Liver (tissue), 9 donors: ENCODE results near the gene ZNF880. TPM values are rescaled to one million over a fixed set of nuclear protein-coding genes. Genes with fewer than 3 reads are reported as not detected.
A peak's percentile ranks its signal among the peaks of the same experiment; 100 is the strongest.
"Not testable (repeated sequence)": the region's sequence is repeated elsewhere in the genome, so short reads cannot be mapped to it uniquely, and the experiment has no call there.

ENCODE experiments used
- DNase-seq: peaks from one replicate; pipeline ENCODE4 v3.0.0-alpha.2; 2017; ENCODE audit warnings: low spot score
- H3K27ac ChIP-seq, 2 donors: one replicate each; pipeline ENCODE4 v1.7.0; 2013; ENCODE audit warnings: inconsistent platforms in 2 of 2, low read length in 2 of 2, control low read depth in 1 of 2, low read depth in 1 of 2, mild to moderate bottlenecking in 1 of 2
- H3K27me3 ChIP-seq, 4 donors: one replicate each; pipeline versions ENCODE4 v1.6.1 to v1.7.0; 2013; ENCODE audit warnings: low read length in 3 of 4, inconsistent platforms in 1 of 4, mild to moderate bottlenecking in 1 of 4, moderate library complexity in 1 of 4; ENCODE audit not compliant: control insufficient read depth in 4 of 4, insufficient read depth in 4 of 4
- H3K36me3 ChIP-seq, 4 donors: one replicate each; pipeline versions ENCODE4 v1.6.1 to v1.7.0; 2013; ENCODE audit warnings: low read length in 3 of 4, mild to moderate bottlenecking in 3 of 4, low read depth in 1 of 4, moderate library complexity in 1 of 4; ENCODE audit not compliant: control insufficient read depth in 4 of 4, insufficient read depth in 3 of 4
- H3K4me1 ChIP-seq, 4 donors: one replicate each; pipeline versions ENCODE4 v1.6.1 to v1.7.0; 2013; ENCODE audit warnings: low read length in 3 of 4, mild to moderate bottlenecking in 3 of 4, moderate library complexity in 1 of 4; ENCODE audit not compliant: control insufficient read depth in 4 of 4, insufficient read depth in 4 of 4
- H3K4me3 ChIP-seq, 3 donors: one replicate each; pipeline versions ENCODE4 v1.6.1 to v1.7.0; 2013; ENCODE audit warnings: low read length in 3 of 3, control low read depth in 1 of 3, low read depth in 1 of 3, mild to moderate bottlenecking in 1 of 3
- H3K9ac ChIP-seq, 2 donors: one replicate each; pipeline ENCODE4 v1.7.0; 2013; ENCODE audit warnings: low read length in 2 of 2, mild to moderate bottlenecking in 2 of 2, moderate library complexity in 2 of 2, control low read depth in 1 of 2, low read depth in 1 of 2
- H3K9me3 ChIP-seq, 4 donors: one replicate each; pipeline versions ENCODE4 v1.6.1 to v1.7.0; 2013; ENCODE audit warnings: low read length in 3 of 4; ENCODE audit not compliant: control insufficient read depth in 4 of 4
- ATF3 ChIP-seq: IDR thresholded peaks from 2 replicates; pipeline ENCODE4 v1.6.1; 2016; ENCODE audit warnings: antibody characterized with exemption
- CTCF ChIP-seq: fragments of 150-350 bp; IDR thresholded peaks from 2 replicates; pipeline ENCODE4 v1.5.1; 2017; ENCODE audit warnings: improper control_type of control experiment, low read depth, low read length; ENCODE audit not compliant: missing input control
- HNF4G ChIP-seq: IDR thresholded peaks from 2 replicates; pipeline ENCODE4 v1.6.1; 2016; ENCODE audit warnings: antibody characterized with exemption
- JUND ChIP-seq, 2 donors: IDR thresholded peaks; 2 replicates each; pipeline ENCODE4 v1.6.1; 2016; ENCODE audit warnings: antibody characterized with exemption in 2 of 2
- MAX ChIP-seq: IDR thresholded peaks from 2 replicates; pipeline ENCODE4 v1.6.1; 2016; ENCODE audit warnings: antibody characterized with exemption
- NR2F2 ChIP-seq: IDR thresholded peaks from 2 replicates; pipeline ENCODE4 v1.6.1; 2016; ENCODE audit warnings: antibody characterized with exemption
- RAD21 ChIP-seq, 2 donors: IDR thresholded peaks; 2 replicates each; pipeline ENCODE4 v1.6.1; 2016; ENCODE audit warnings: antibody characterized with exemption in 2 of 2, mild to moderate bottlenecking in 2 of 2
- SP1 ChIP-seq: IDR thresholded peaks from 2 replicates; pipeline ENCODE4 v1.6.1; 2018; ENCODE audit warnings: antibody characterized with exemption, mild to moderate bottlenecking
- TAF1 ChIP-seq: conservative IDR thresholded peaks from 2 replicates; pipeline ENCODE4 v1.6.1; 2016; ENCODE audit warnings: antibody characterized with exemption, mild to moderate bottlenecking
- ZBTB33 ChIP-seq: IDR thresholded peaks from 2 replicates; pipeline ENCODE4 v1.6.1; 2016; ENCODE audit warnings: antibody characterized with exemption
- WGBS: extraction: QIAGEN DNeasy Blood & Tissue Kit; methylation state at CpG from one replicate; pipeline ENCODE4 v1.1.7; 2013; 5-methylcytosine and 5-hydroxymethylcytosine counted together
- polyA plus RNA-seq, 2 donors: library from polyadenylated mRNA; stranded (reverse) in 1 of 2; unstranded in 1 of 2; fragments of 200-250 nt in 1 of 2; fragments of >200 nt in 1 of 2; fragmentation: Nextera tagmentation in 1 of 2; extraction: Ambion mirVana in 1 of 2; gene quantifications; one replicate each; pipeline versions ENCODE4 v1.2.1 to v1.2.3, GENCODE V29; 2013 to 2015
- total RNA-seq, 2 donors: library from RNA; depleted of rRNA; stranded (reverse); fragments of >200 nt; gene quantifications; one replicate each; pipeline ENCODE4 v1.2.3, GENCODE V29; 2014
- donor health status: healthy.
- donor health status: healthy.
- donor health status: healthy.
- donor health status: healthy.
- donor health status: healthy.

ZNF880 gene
- total and polyA plus RNA-seq, 4 donors = 2.1 to 3.3 (median 2.4) TPM

- peaks cover 15 to 50% (median 26%) of the 10 kb centered on the region in 4 donors for H3K9me3 ChIP-seq
- not testable (repeated sequence) for H3K4me3 ChIP-seq, H3K36me3 ChIP-seq, H3K9ac ChIP-seq, DNase-seq, H3K27ac ChIP-seq, H3K27me3 ChIP-seq, H3K4me1 ChIP-seq
- WGBS = 66% methylated on average over 3 of the region's 3 CpGs
Measured at GRCh38 chr19:52339022-52339421, 30.7 kb upstream of the ZNF880 start.

GRCh38 chr19:52343548-52343947 lies 26.2 kb upstream of the ZNF880 start:
- WGBS = 34% methylated on average over 8 of the region's 8 CpGs
- peaks cover 5 to 42% (median 15%) of the 10 kb centered on the region in 4 donors for H3K9me3 ChIP-seq

GRCh38 chr19:52345162-52345561 lies 24.6 kb upstream of the ZNF880 start:
- H3K9me3 ChIP-seq = peaks cover 1 to 41% (median 17%) of the 10 kb centered on the region in 4 donors
- WGBS = 87% methylated on average over 6 of the region's 6 CpGs
- TF ChIP-seq SP1 (no peak), JUND (IDR thresholded peaks at IDR 0.05) (no peak), NR2F2 (no peak), RAD21 (IDR thresholded peaks at IDR 0.05) (no peak), ATF3 (no peak), MAX (no peak), HNF4G (no peak), ZBTB33 (no peak), TAF1 (no peak), CTCF (no peak)

More at GRCh38 chr19:52343548-52343947, 26.2 kb upstream of the ZNF880 start:
- Histone ChIP-seq H3K27me3 (no peaks in the 10 kb centered on the region), H3K9ac (no peak overlapping the region), H3K27ac (no peak overlapping the region), H3K36me3 (peaks cover 0 to 3% (median 0%) of the 10 kb centered on the region in 4 donors), H3K4me3 (peak overlapping the region in 1 of 3 donors; percentile 37), H3K4me1 (no peaks in the 10 kb centered on the region)
- peak; percentile 51 for DNase-seq
- peak in 1 of 2 donors; percentile 45 for TF ChIP-seq RAD21 (IDR thresholded peaks at IDR 0.05)
- TF ChIP-seq NR2F2 = no peak

More at GRCh38 chr19:52345162-52345561, 24.6 kb upstream of the ZNF880 start:
- H3K9ac ChIP-seq = no peak overlapping the region
- no peak for DNase-seq
- H3K4me1 ChIP-seq = no peaks in the 10 kb centered on the region
- no peak overlapping the region for H3K4me3 ChIP-seq
- no peak overlapping the region for H3K27ac ChIP-seq
- H3K27me3 ChIP-seq = no peaks in the 10 kb centered on the region
- H3K36me3 ChIP-seq = peaks cover 0 to 3% (median 0%) of the 10 kb centered on the region in 4 donors
